ENCODE results near the gene NXT1.
A peak's percentile ranks its signal among the peaks of the same experiment; 100 is the strongest.

Gene NXT1

GRCh38 chr20:23331450-23332350 lies 18.9 kb upstream of the NXT1 start:
- TF ChIP-seq, protein P1, sequence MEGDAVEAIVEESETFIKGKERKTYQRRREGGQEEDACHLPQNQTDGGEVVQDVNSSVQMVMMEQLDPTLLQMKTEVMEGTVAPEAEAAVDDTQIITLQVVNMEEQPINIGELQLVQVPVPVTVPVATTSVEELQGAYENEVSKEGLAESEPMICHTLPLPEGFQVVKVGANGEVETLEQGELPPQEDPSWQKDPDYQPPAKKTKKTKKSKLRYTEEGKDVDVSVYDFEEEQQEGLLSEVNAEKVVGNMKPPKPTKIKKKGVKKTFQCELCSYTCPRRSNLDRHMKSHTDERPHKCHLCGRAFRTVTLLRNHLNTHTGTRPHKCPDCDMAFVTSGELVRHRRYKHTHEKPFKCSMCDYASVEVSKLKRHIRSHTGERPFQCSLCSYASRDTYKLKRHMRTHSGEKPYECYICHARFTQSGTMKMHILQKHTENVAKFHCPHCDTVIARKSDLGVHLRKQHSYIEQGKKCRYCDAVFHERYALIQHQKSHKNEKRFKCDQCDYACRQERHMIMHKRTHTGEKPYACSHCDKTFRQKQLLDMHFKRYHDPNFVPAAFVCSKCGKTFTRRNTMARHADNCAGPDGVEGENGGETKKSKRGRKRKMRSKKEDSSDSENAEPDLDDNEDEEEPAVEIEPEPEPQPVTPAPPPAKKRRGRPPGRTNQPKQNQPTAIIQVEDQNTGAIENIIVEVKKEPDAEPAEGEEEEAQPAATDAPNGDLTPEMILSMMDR (conservative IDR thresholded peaks at IDR 0.05), result no peak
- H3K27ac ChIP-seq, result no peak overlapping the region

DNA sequence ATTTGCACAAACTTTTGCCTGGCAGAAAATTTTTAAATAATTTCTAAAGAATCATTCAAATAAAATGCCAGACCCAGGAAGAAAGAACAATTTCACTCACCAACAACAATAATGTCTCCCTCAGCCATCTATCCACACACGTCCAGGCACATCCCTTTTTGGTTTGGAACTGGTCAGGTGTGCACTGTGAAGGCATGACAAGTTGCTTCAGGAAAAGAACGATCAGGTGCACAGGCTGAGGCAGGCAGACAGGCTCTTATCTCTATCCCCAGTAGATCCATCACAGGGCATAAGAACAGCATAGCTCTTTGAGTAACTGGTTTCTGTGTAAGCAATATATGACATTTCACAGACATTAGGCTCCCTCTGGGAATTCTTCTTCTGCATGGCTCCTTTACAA lies 18.1 kb upstream of the NXT1 start:
- no peak overlapping the region for H3K27ac ChIP-seq
- TF ChIP-seq, protein P1 (conservative IDR thresholded peaks at IDR 0.05), result no peak

- no peak overlapping the region for H3K27ac ChIP-seq
- TF ChIP-seq, protein P1 (conservative IDR thresholded peaks at IDR 0.05), result no peak
Observed at GRCh38 chr20:23334111-23334510, 16.5 kb upstream of the NXT1 start.

- TF ChIP-seq, protein P1 (conservative IDR thresholded peaks at IDR 0.05), result no peak
- H3K27ac ChIP-seq, result no peak overlapping the region
Observed at GRCh38 chr20:23335521-23335920, 15.1 kb upstream of the NXT1 start.

GRCh38 chr20:23336476-23336875 lies 14.1 kb upstream of the NXT1 start:
- TF ChIP-seq, protein P1 (conservative IDR thresholded peaks at IDR 0.05), result no peak
- H3K27ac ChIP-seq, result no peak overlapping the region

DNA sequence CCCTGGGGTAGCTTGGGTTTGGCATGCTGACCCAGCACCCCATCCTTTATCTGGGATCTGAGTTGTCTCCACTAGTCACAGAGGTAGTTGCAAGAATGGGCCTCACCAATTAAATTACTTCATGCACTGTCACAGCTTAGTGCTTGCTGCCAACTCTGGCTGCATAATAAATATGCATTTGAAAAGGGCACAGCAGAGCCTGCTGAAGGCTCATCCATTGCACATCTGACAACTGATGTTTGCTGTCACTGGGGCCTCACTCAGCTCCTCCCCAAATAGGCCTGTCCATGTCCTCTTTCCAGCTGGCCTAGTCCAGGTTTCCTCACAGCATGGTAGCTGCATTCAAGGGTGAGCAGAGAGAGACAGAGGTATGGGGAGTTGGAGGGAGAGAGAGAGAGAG lies 13.3 kb upstream of the NXT1 start:
- TF ChIP-seq, protein P1 (conservative IDR thresholded peaks at IDR 0.05), result no peak
- H3K27ac ChIP-seq, result peak overlapping the region; percentile 38; the same call in 1 of the 2 replicates

- TF ChIP-seq, protein P1 (conservative IDR thresholded peaks at IDR 0.05), result no peak
- 0 out of 2 replicates have a peak overlapping the region, but pooled peaks have one; percentile 3 for H3K27ac ChIP-seq
Observed at GRCh38 chr20:23339986-23340385, 10.6 kb upstream of the NXT1 start.

Measured in VCaP (cell line).